GM12875 (cell line): ENCODE results near the gene TSEN34.

ENCODE experiments used
- H3K4me3 ChIP-seq: one replicate; pipeline ENCODE4 v1.5.1; 2011; ENCODE audit warnings: low read depth, low read length, control low read depth
- CTCF ChIP-seq: IDR thresholded peaks from 2 replicates; pipeline ENCODE4 v1.5.1; 2011; ENCODE audit warnings: low read depth, mild to moderate bottlenecking, control low read depth, inconsistent platforms, low read length, moderate library complexity, borderline replicate concordance; ENCODE audit not compliant: insufficient read depth

TSEN34 gene

GRCh38 chr19:54149021-54149812 is 41.9 kb upstream of the TSEN34 start:
- no peak for TF ChIP-seq CTCF
- H3K4me3 ChIP-seq, result no peak overlapping the region

GRCh38 chr19:54151362-54152035 is 39.6 kb upstream of the TSEN34 start:
- no peak for TF ChIP-seq CTCF
- no peak overlapping the region for H3K4me3 ChIP-seq

GRCh38 chr19:54152267-54152666 is 38.8 kb upstream of the TSEN34 start:
- no peak overlapping the region for H3K4me3 ChIP-seq
- TF ChIP-seq CTCF, result no peak

GRCh38 chr19:54152878-54153524 is 38.1 kb upstream of the TSEN34 start:
- no peak overlapping the region for H3K4me3 ChIP-seq
- TF ChIP-seq CTCF, result no peak

- no peak for TF ChIP-seq CTCF
- no peak overlapping the region for H3K4me3 ChIP-seq
Observed at GRCh38 chr19:54153731-54154326, 37.3 kb upstream of the TSEN34 start.

- no peak overlapping the region for H3K4me3 ChIP-seq
- no peak for TF ChIP-seq CTCF
Observed at GRCh38 chr19:54154603-54155345, 36.3 kb upstream of the TSEN34 start.
